Measurements from ENCODE around the gene POLR2C. TPM values are rescaled to one million over a fixed set of nuclear protein-coding genes. Genes with fewer than 3 reads are reported as not detected.

The POLR2C gene
- total RNA-seq, 2 experiments from 2014 or later = 52.3 to 101 TPM

- ChIA-PET POLR2A (interaction anchor here (0.7 to 1.4 kb wide), 8 partner anchors 9 to 162 kb away, joined by 3 to 9 read pairs (median 3); partner anchors contain the start of genes CIAPIN1 and COQ9), CTCF (ENCODE audit: unreplicated experiment) (interaction anchor here (1.0 to 1.1 kb wide), 3 partner anchors 10 to 50 kb away, joined by 3 to 5 read pairs (median 4); partner anchors contain the start of genes CIAPIN1 and COQ9)
- Histone ChIP-seq H3K79me2 (ENCODE audit: insufficient read depth, low read depth, low read length) (peaks cover 14% of the 10 kb centered on the region), H3K27ac (ENCODE audit: low read depth, low read length, poor library complexity, severe bottlenecking) (no peak overlapping the region), H4K20me1 (ENCODE audit: insufficient read depth, low read length) (no peaks in the 10 kb centered on the region), H3K9me2 (ENCODE audit: insufficient read depth, low read length) (no peaks in the 10 kb centered on the region), H3K4me3 (ENCODE audit: low read depth, low read length, poor library complexity, severe bottlenecking) (peak overlapping the region; percentile 97), H3K36me3 (ENCODE audit: insufficient read depth, low read length) (peaks cover 55% of the 10 kb centered on the region), H2AFZ (ENCODE audit: low read length) (peak overlapping the region; percentile 9; the same call in 1 of the 2 replicates), H3K4me2 (ENCODE audit: low read length) (peak overlapping the region; percentile 97), H3K4me1 (ENCODE audit: insufficient read depth, low read length, poor library complexity, severe bottlenecking) (peaks cover 9% of the 10 kb centered on the region), H3K9me3 (ENCODE audit: low read length) (no peaks in the 10 kb centered on the region)
- no peak for TF ChIP-seq CTCF (conservative IDR thresholded peaks at IDR 0.05; ENCODE audit: low read length)
- TF ChIP-seq EZH2phosphoT487 (IDR thresholded peaks at IDR 0.05; ENCODE audit: borderline replicate concordance, low read depth, low read length) = no peak
- DNase-seq (ENCODE audit: low spot score) = no peak
- no TSS peak for BruUV-seq (replicated peaks)
- intact Hi-C loops (cut with micrococcal nuclease; ENCODE audit: unreplicated experiment) = loop anchor here (5.0 kb wide), 1 partner anchor 74 kb away; the partner anchor contains the start of gene CCDC102A
These were observed 491 bp downstream of the POLR2C start for GRCh38 chr16:57462978-57463362.

GRCh38 chr16:57464523-57464922, 2.0 kb downstream of the POLR2C start:
- no peaks in the 10 kb centered on the region for H4K20me1 ChIP-seq (ENCODE audit: insufficient read depth, low read length)
- H3K4me3 ChIP-seq (ENCODE audit: low read depth, low read length, poor library complexity, severe bottlenecking) = no peak overlapping the region
- H3K27ac ChIP-seq (ENCODE audit: low read depth, low read length, poor library complexity, severe bottlenecking) = no peak overlapping the region
- TF ChIP-seq EZH2phosphoT487 (IDR thresholded peaks at IDR 0.05; ENCODE audit: borderline replicate concordance, low read depth, low read length) (no peak), CTCF (conservative IDR thresholded peaks at IDR 0.05; ENCODE audit: low read length) (no peak)
- no peak overlapping the region for H3K4me2 ChIP-seq (ENCODE audit: low read length)
- no peaks in the 10 kb centered on the region for H3K9me3 ChIP-seq (ENCODE audit: low read length)
- POLR2A ChIA-PET = interaction anchor here (0.7 kb wide), 2 partner anchors 14 to 16 kb away, joined by 3 read pairs; no protein-coding TSS in a partner anchor
- H3K79me2 ChIP-seq (ENCODE audit: insufficient read depth, low read depth, low read length) = peaks cover 14% of the 10 kb centered on the region
- intact Hi-C loops (cut with micrococcal nuclease; ENCODE audit: unreplicated experiment) = loop anchor here (5.0 kb wide), 1 partner anchor 73 kb away; the partner anchor contains the start of gene CCDC102A
- H3K36me3 ChIP-seq (ENCODE audit: insufficient read depth, low read length) = peaks cover 58% of the 10 kb centered on the region
- CTCF ChIA-PET (ENCODE audit: unreplicated experiment) = no interaction called here
- H2AFZ ChIP-seq (ENCODE audit: low read length) = no peak overlapping the region
- DNase-seq (ENCODE audit: low spot score) = no peak
- BruUV-seq (replicated peaks) = no TSS peak
- H3K4me1 ChIP-seq (ENCODE audit: insufficient read depth, low read length, poor library complexity, severe bottlenecking) = peaks cover 9% of the 10 kb centered on the region
- H3K9me2 ChIP-seq (ENCODE audit: insufficient read depth, low read length) = no peaks in the 10 kb centered on the region

DNA sequence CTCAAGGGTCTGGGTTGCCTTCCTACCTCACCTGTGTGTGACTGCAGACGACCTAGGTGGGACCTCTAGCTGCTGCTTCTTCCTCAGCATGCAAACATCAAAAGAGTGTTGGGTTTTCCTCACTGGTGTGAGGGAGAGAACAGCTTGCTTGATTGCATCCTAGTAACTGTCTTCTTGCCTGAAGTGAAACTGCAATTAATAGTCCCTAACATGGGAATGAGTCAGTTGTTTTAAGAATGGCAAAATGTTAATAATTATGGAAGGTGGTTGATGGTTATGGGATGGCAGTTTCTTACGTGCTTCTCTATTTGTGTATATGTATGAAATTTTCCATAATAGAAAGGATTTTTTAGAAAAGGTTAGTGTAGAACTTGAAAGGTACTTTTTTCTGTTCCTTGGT, 5.9 kb downstream of the POLR2C start:
- Histone ChIP-seq H3K4me1 (ENCODE audit: insufficient read depth, low read length, poor library complexity, severe bottlenecking) (peaks cover 16% of the 10 kb centered on the region), H2AFZ (ENCODE audit: low read length) (no peak overlapping the region), H3K4me2 (ENCODE audit: low read length) (no peak overlapping the region), H3K79me2 (ENCODE audit: insufficient read depth, low read depth, low read length) (peaks cover 8% of the 10 kb centered on the region), H3K4me3 (ENCODE audit: low read depth, low read length, poor library complexity, severe bottlenecking) (no peak overlapping the region), H3K9me2 (ENCODE audit: insufficient read depth, low read length) (no peaks in the 10 kb centered on the region), H3K27ac (ENCODE audit: low read depth, low read length, poor library complexity, severe bottlenecking) (no peak overlapping the region), H3K36me3 (ENCODE audit: insufficient read depth, low read length) (peaks cover 87% of the 10 kb centered on the region), H3K9me3 (ENCODE audit: low read length) (no peaks in the 10 kb centered on the region), H4K20me1 (ENCODE audit: insufficient read depth, low read length) (no peaks in the 10 kb centered on the region)
- no peak for DNase-seq (ENCODE audit: low spot score)
- no TSS peak for BruUV-seq (replicated peaks)
- POLR2A ChIA-PET = no interaction called here
- TF ChIP-seq EZH2phosphoT487 (IDR thresholded peaks at IDR 0.05; ENCODE audit: borderline replicate concordance, low read depth, low read length) (no peak), CTCF (conservative IDR thresholded peaks at IDR 0.05; ENCODE audit: low read length) (no peak)
- CTCF ChIA-PET (ENCODE audit: unreplicated experiment) = no interaction called here
- intact Hi-C loops (cut with micrococcal nuclease; ENCODE audit: unreplicated experiment) = no loop called here

Data from OCI-LY7 (cell line).